Heart right ventricle (tissue), 16 donors: Measurements from ENCODE around the gene UPK3BL2. TPM values are rescaled to one million over a fixed set of nuclear protein-coding genes. Genes with fewer than 3 reads are reported as not detected.
"Not testable (repeated sequence)": the region's sequence is repeated elsewhere in the genome, so short reads cannot be mapped to it uniquely, and the experiment has no call there.

Source experiments
- ATAC-seq, 8 donors: fragments of 200-7000 bp; cut with Tn5 transposase; one replicate each; pipeline ENCODE4 v1.9.1; 2020; ENCODE audit warnings: mild to moderate bottlenecking in 8 of 8, moderate library complexity in 8 of 8, moderate number of reproducible peaks in 1 of 8
- DNase-seq, 2 donors: peaks; one replicate each; pipeline ENCODE4 v3.0.0-alpha.2; 2020
- H3K27ac ChIP-seq, 10 donors: fragments of 200-600 bp; sonication (generic) in 2 of 10; one replicate each; pipeline versions ENCODE4 v1.5.0 to v1.8.0; 2020 to 2022; ENCODE audit warnings: mild to moderate bottlenecking in 3 of 10
- H3K27me3 ChIP-seq, 7 donors: fragments of 200-600 bp; one replicate each; pipeline ENCODE4 v1.8.0; 2021 to 2022; ENCODE audit warnings: mild to moderate bottlenecking in 2 of 7
- H3K36me3 ChIP-seq, 9 donors: fragments of 200-600 bp; sonication (generic) in 1 of 9; one replicate each; pipeline versions ENCODE4 v1.5.0 to v1.8.0; 2020 to 2022; ENCODE audit warnings: mild to moderate bottlenecking in 2 of 9
- H3K4me1 ChIP-seq, 9 donors: fragments of 200-600 bp; sonication (generic) in 1 of 9; one replicate each; pipeline versions ENCODE4 v1.5.0 to v1.8.0; 2020 to 2022; ENCODE audit warnings: mild to moderate bottlenecking in 4 of 9
- H3K4me3 ChIP-seq, 10 donors: fragments of 200-600 bp; sonication (generic) in 2 of 10; one replicate each; pipeline versions ENCODE4 v1.5.0 to v1.8.0; 2020 to 2022; ENCODE audit warnings: mild to moderate bottlenecking in 7 of 10, moderate library complexity in 2 of 10
- H3K9me3 ChIP-seq, 11 donors: fragments of 200-600 bp in 10 of 11; sonication (generic) in 2 of 11; one replicate each; pipeline versions ENCODE4 v1.5.0 to v1.8.0; 2013 to 2022; ENCODE audit warnings: mild to moderate bottlenecking in 2 of 11, control low read depth in 1 of 11, moderate library complexity in 1 of 11
- WGBS, 2 donors: extraction: QIAGEN DNeasy Blood & Tissue Kit; methylation state at CpG; one replicate each; pipeline ENCODE4 v1.1.7; 2013; ENCODE audit warnings: inconsistent platforms in 1 of 2; 5-methylcytosine and 5-hydroxymethylcytosine counted together
- intact Hi-C, 10 donors: fragments of 100-400 bp; cut with DNase I; formaldehyde crosslinking; loops; one replicate each; pipeline versions ENCODE4 v1.11.1 to v1.14.2; 2022
- polyA plus RNA-seq, 2 donors: library from polyadenylated mRNA; stranded (reverse); fragments of 200-250 nt; gene quantifications; one replicate each; pipeline ENCODE4 v1.2.3, GENCODE V29; 2013
- total RNA-seq, 10 donors: library from RNA; stranded (reverse); fragmentation: NEBNext Ultra II Directional in 3 of 10; extraction: Animal tissue kit (Norgen Biotek cat#: 25700) in 3 of 10; gene quantifications; one replicate each; pipeline versions ENCODE4 v1.2.1 to v1.2.4, GENCODE V29; 2021 to 2023
- donor health status: Arrhythmogenic right ventricular cardiomyopathy.
- donor health status: ischemic (EF 13 %, LVEDD 7.1; RV severe dilation, severe dysfunction).
- donor health status: healthy with polysubstance abuse.
- donor health status: DM: no; HTN: yes; CAD: no.
- donor health status: DM: no; HTN: no; CAD: no.
- donor health status: ischemic (EF 25% LVEDD 6.9; RV normal size, moderate dysfunction).
- donor health status: ischemic (EF 25% LVEDD 5.7; RV mildly dilated, moderate dysfunction).
- donor health status: healthy.
- donor health status: DM: yes; HTN: yes; CAD: no.
- donor health status: Ischemic cardiomyopathy.
- donor health status: ischemic (EF 35%, LVEDD 5.7; RV mildly dilated, moderate dysfunction).
- donor health status: nonischemic (EF 11% LVEDD 7.7; RV severe dilation, severe dysfunction).
- donor health status: DM: yes; HTN: yes; CAD: no.
- donor health status: PGD.
- donor health status: ischemic (EF 29% LVEDD 5.4; RV normal size, mild dysfunction).
- donor health status: nonischemic (EF 23%, LVEDD 6.1; RV moderate dilation, normal function).

UPK3BL2 gene
- total and polyA plus RNA-seq, 12 donors, result 1.5 to 16.7 (median 6.3) TPM

GRCh38 chr7:102512642-102513221 lies 30.8 kb downstream of the UPK3BL2 start:
- intact Hi-C loops, H3K36me3 ChIP-seq, H3K4me1 ChIP-seq, H3K9me3 ChIP-seq, H3K27me3 ChIP-seq: not testable (repeated sequence)
- H3K27ac ChIP-seq, result peak overlapping the region in 8 of 10 donors; percentile 57 to 81 (median 75)
- DNase-seq (peak; percentile 32 to 54), ATAC-seq (peak in 6 of 8 donors; percentile 5 to 20 (median 10))
- 5 to 15% methylated on average over 4 to 5 of the region's 5 CpGs for WGBS, 2 donors
- H3K4me3 ChIP-seq, result peak overlapping the region in 6 of 10 donors; percentile 14 to 37 (median 27)

- H3K27me3 ChIP-seq, H3K4me3 ChIP-seq, H3K4me1 ChIP-seq, intact Hi-C loops, H3K27ac ChIP-seq, H3K9me3 ChIP-seq, DNase-seq, H3K36me3 ChIP-seq: not testable (repeated sequence)
- no CpG with 5 or more reads among the region's 30 CpGs for WGBS, 2 donors
- peak; percentile 66 to 82 (median 78) for ATAC-seq
Measured at GRCh38 chr7:102511860-102512522, 31.5 kb downstream of the UPK3BL2 start.

GRCh38 chr7:102510575-102510974 lies 32.9 kb downstream of the UPK3BL2 start:
- DNase-seq, result peak; percentile 2 to 6
- WGBS, 2 donors, result 74 to 75% methylated on average over 4 of the region's 8 CpGs
- intact Hi-C loops, result not testable (repeated sequence)

GRCh38 chr7:102507410-102508088 lies 35.9 kb downstream of the UPK3BL2 start:
- WGBS, 2 donors, result 89% methylated on average over 2 of the region's 8 CpGs
- H3K27ac ChIP-seq, result not testable (repeated sequence)
- peak in 1 of 2 donors; percentile 2 for DNase-seq

More at GRCh38 chr7:102510575-102510974, 32.9 kb downstream of the UPK3BL2 start:
- not testable (repeated sequence) for H3K27me3 ChIP-seq, H3K27ac ChIP-seq, H3K4me1 ChIP-seq, H3K4me3 ChIP-seq, ATAC-seq, H3K36me3 ChIP-seq, H3K9me3 ChIP-seq

GRCh38 chr7:102505298-102506185 lies 38.0 kb downstream of the UPK3BL2 start:
- intact Hi-C loops, H3K36me3 ChIP-seq, DNase-seq, H3K4me3 ChIP-seq, H3K4me1 ChIP-seq, H3K9me3 ChIP-seq, H3K27ac ChIP-seq, H3K27me3 ChIP-seq: not testable (repeated sequence)
- 79 to 82% methylated on average over 5 of the region's 24 CpGs for WGBS, 2 donors
- ATAC-seq, result peak in 7 of 8 donors; percentile 7 to 70 (median 38)

More at GRCh38 chr7:102507410-102508088, 35.9 kb downstream of the UPK3BL2 start:
- H3K9me3 ChIP-seq, H3K4me3 ChIP-seq, H3K36me3 ChIP-seq, H3K27me3 ChIP-seq, H3K4me1 ChIP-seq, ATAC-seq, intact Hi-C loops: not testable (repeated sequence)

- DNase-seq, H3K36me3 ChIP-seq, H3K4me3 ChIP-seq, H3K27ac ChIP-seq, H3K9me3 ChIP-seq, intact Hi-C loops, H3K27me3 ChIP-seq, H3K4me1 ChIP-seq: not testable (repeated sequence)
- no CpG with 5 or more reads among the region's 12 CpGs for WGBS, 2 donors
- peak in 2 of 8 donors; percentile 2 to 32 for ATAC-seq
Measured at GRCh38 chr7:102503141-102503540, 40.4 kb downstream of the UPK3BL2 start.

GRCh38 chr7:102498321-102498720 lies 45.2 kb downstream of the UPK3BL2 start:
- WGBS, 2 donors, result 93 to 95% methylated on average over 11 of the region's 16 CpGs
- H3K4me3 ChIP-seq, H3K4me1 ChIP-seq, H3K9me3 ChIP-seq, DNase-seq, ATAC-seq, H3K27me3 ChIP-seq, H3K27ac ChIP-seq, H3K36me3 ChIP-seq, intact Hi-C loops: not testable (repeated sequence)

- intact Hi-C loops, H3K36me3 ChIP-seq, H3K9me3 ChIP-seq, H3K4me1 ChIP-seq, ATAC-seq, H3K4me3 ChIP-seq, H3K27me3 ChIP-seq, H3K27ac ChIP-seq: not testable (repeated sequence)
- 71 to 95% methylated on average over 1 of the region's 5 CpGs for WGBS, 2 donors
- peak; percentile 3 to 20 for DNase-seq
Measured at GRCh38 chr7:102497308-102497707, 46.2 kb downstream of the UPK3BL2 start.

- peak in 1 of 2 donors; percentile 2 for DNase-seq
- H3K4me3 ChIP-seq, H3K27me3 ChIP-seq, ATAC-seq, H3K4me1 ChIP-seq, H3K9me3 ChIP-seq, H3K36me3 ChIP-seq, intact Hi-C loops, H3K27ac ChIP-seq: not testable (repeated sequence)
- 73 to 76% methylated on average over 3 of the region's 10 CpGs for WGBS, 2 donors
Measured at GRCh38 chr7:102496861-102497260, 46.6 kb downstream of the UPK3BL2 start.

GRCh38 chr7:102494473-102495149 lies 48.9 kb downstream of the UPK3BL2 start:
- H3K9me3 ChIP-seq, H3K4me1 ChIP-seq, H3K27ac ChIP-seq, intact Hi-C loops, H3K27me3 ChIP-seq, H3K36me3 ChIP-seq, DNase-seq, H3K4me3 ChIP-seq: not testable (repeated sequence)
- peak; percentile 28 to 54 (median 42) for ATAC-seq
- no CpG with 5 or more reads among the region's 67 CpGs for WGBS, 2 donors
